HG03135 (cell line): ENCODE measurements around the gene ATP1A3.

ENCODE experiments used
- ATAC-seq: cut with Tn5 transposase; IDR thresholded peaks from one replicate; pipeline ENCODE4 v1.9.1; 2021; ENCODE audit warnings: mild to moderate bottlenecking, moderate library complexity; ENCODE audit not compliant: unreplicated experiment

Gene ATP1A3

DNA sequence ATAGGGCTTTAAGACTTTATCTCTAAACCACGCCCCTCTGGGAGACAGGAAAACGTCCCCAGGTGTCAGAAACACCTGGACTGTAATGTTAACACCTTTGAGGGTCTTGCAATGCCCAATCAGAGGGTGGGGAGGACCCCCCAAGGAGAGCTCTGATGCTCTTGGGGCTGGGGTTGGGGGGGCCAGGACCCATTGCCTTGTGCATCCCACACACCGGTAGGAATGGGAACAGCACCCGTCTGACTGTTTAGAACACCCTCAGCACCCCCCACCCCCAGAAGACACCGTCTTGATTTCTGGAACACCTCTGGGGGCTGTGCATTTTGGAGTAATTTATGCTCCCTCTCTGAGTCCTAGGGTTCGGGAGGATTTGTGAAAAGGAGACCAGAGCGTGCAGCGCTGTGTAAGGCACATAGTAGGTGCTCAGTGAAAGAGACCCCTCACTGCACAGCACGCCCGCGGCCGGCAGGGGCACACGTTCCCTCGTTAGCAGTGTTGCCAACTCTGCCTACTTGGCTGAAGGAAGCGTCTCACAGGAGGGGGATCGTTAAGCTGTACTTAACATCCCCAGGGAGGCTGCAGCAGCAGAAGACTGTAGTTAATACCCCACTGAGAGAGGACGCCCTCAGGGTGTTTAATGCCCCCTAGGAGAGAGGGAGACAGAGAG is 63.0 kb downstream of the ATP1A3 start:
- no peak for ATAC-seq

DNA sequence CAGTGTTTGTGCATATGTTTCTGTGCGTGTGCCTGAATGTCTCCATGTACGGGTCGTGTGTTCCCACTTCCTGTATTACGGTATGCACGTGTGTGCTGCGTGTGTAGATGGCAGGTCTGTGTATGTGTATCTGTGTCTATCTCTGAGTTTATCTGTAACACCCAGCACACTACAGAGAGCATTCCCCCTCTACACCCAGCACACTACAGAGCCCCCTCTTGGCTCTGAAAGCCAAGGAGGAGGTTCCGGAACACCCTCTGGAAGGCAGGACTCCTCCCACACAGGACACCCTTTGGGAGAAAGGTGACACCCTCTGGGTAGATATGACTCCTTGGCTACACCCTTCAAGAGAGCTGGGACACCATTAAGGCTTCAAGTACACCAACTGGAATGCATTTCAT is 63.7 kb downstream of the ATP1A3 start:
- no peak for ATAC-seq

- ATAC-seq = no peak
Measured at GRCh38 chr19:41929536-41930071, 64.4 kb downstream of the ATP1A3 start.

GRCh38 chr19:41928754-41929535 is 65.1 kb downstream of the ATP1A3 start:
- ATAC-seq = no peak

- no peak for ATAC-seq
Measured at GRCh38 chr19:41928221-41928683, 65.8 kb downstream of the ATP1A3 start, which contains the start of gene ERFL. Gene ERFL, minus strand, starts transcription at chr19:41928449. Its CDS starts 15,530 bp downstream, at chr19:41912919.

DNA sequence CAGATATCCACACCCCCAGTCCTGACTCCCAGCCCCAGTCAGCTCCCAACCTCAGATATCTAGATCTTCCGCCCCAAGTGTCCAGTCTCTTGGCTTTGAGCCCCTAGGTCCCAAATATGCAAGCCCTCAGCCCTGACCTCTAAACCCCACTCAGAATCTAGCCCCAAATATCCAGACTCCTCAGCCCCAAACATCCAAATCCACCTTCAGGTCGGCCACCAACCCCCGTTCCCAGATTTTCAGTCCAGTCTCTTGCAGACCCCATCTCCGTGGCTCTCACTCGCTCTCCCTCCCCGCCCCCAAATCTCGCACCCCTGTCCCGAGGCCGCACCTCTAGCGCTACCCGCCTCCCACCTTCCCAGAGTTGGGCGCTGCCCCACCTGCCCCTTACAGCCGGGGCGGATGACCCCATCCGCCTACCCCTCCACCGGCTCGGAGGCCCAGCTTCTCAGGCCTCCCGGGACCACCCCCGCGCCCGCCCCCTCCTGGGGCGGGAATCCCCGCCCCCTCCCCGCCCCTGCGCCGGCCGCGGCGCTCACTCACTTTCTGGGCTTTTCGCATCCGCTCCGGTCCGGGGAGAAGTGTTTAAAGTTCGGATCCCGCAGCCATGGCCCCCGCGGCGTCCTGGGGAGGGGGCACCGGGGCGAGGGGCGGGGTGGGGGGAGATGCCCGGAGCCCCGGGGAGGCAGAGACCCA is 66.4 kb downstream of the ATP1A3 start:
- no peak for ATAC-seq

- ATAC-seq = no peak
Measured at GRCh38 chr19:41926763-41927496, 67.1 kb downstream of the ATP1A3 start.

DNA sequence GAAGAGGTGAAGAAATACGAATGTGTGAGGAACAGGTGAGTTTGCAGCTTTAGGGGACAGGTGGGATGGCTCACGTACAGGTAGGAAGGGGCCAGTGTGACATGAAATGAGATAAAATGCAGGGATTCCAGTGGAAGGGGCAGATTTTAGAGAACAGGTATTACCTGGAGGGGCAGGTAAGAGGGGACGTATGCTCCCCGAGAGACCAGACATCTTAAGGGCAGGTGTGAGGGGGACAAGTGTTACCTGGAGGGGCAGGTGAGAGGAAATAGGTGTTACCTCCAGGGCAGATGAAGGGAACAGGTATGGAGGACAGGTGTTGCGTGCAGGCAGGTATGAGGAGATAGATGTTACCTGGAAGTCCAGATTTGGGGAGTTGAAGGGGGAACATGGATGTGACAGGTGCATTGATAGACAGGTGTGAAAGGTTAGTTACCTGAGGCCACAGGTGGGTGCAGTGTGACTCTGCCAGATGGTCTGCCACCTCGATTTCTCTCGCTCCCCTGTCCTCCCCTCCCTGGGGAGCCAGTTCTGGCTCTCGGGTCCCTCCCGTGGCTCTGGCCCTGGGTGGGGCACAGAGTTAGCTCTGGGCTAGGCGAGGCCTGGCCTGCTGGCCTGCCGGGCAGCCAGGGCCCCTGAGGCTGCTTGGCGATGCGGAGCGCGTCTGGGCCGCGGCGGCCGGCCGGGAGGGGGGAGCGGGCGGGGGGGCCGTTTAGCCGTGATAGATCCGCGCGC is 67.8 kb downstream of the ATP1A3 start:
- no peak for ATAC-seq

DNA sequence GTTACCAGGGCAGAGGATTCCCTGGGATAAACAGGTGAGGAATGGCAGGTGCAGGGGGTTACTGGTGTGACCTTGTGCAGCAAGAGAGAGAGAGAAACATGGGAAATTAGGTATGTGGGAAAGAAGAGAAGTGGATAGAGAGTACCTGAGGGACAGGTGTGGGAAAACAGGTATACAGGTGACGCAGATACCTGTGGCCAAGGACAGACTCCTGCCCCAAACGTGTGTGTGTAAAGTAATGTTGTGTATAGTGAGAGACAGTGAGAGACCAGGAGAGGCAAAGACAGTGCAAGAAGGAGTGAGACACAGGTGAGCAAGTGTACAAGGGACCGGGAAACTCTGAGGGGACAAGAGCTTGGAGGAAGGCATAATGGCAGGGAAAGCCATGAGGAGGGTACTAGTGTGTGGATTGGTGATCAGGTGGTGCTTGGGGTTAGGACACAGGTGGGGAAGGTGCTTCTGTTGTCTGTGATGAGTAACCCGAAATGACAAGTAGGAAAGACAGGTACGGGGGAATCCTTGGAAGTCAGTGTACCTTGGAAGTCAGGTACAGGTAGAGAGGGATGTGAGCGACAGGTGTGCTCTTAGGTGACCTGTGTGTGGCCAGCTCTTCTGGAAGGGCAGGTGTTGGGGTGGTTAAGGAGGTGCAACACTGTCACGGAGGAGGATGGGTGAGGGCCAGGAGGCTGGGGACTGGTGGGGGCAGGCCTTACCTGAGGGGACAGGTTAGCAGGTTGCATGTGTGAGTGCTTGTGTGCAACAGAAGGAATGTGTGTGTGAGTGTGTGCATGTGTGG is 68.6 kb downstream of the ATP1A3 start:
- ATAC-seq = no peak

DNA sequence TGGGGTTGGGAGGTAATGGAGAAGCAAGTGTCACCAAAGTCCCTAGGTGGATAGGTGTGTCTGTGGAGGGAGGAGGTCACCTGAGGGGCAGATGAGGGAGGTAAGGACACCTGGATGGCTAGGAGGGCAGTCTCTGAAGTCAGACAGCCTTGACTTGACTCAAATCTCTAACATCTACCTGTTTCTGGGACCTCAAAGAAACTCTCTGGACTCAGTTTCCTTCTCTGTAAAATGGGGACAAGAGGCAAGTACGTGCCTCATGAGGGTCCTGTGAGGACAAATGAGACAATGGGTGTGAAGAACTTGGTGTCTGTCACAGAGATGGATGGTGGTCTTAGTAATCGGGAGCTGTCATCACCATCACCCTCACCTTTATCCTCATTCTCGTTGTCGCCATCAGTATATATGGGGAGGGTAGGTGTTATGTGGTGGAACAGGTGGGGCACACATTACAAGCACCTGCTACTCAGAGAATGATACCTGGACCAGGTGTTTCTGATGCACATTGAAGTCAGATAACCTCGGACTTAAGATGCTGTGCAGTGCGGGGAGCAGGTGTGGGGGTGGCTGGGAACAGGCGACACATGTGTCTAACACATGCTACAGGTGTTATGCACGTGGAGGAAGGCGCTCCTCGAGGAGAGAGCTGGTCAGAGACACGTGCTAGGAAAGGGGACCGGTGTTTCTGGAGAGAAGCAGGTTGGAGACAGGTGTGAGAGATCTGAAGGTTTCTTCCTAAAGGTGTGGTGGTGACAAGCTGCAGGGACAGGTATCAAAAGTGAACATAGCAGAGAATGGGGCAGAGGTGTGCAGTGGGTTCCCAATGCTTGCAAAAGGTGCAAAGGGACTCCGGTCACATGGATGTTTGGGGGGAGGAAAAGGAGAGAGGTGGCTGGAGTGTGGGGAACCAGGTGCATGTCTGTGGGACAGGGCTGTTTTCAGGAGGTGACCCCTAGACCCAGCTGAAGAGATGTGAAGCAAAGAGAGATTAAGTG is 69.6 kb downstream of the ATP1A3 start:
- no peak for ATAC-seq

DNA sequence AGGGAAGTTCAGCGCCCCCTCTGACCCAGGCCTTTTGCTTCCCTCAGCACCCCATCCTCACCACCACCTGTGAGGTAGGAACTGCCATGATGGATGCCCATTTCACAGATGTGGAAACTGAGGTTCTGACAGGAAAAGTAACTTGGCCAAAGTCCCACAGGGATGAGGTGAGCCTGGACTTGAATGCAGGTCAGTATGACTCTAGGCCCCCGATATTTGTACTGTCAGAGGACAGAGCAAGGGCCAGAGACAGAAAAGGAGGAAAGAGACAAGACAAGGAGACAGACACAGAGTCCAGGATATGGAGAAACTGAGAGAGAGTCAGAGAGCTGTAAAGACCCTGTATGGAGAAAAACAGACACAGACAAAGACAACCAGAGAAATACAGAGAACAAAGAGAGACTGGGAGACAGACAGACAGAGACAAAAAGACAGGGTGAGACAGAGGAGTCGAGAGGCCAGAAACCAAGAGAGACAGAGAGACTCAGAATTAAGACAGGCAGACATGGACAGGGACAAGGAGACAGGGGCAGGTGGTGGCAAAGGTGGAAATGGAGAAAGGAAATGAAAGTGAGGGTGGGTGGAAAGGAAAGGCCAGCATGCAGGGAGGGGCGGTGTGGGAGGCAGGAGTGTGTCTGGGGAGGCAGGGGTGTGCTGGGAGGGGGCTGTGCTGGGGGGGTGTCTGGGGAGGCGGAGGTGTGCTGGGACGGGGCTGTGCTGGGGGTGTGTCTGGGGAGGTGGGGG is 70.8 kb downstream of the ATP1A3 start:
- no peak for ATAC-seq

GRCh38 chr19:41922585-41922984 is 71.4 kb downstream of the ATP1A3 start:
- ATAC-seq = no peak

- ATAC-seq = no peak
Measured at GRCh38 chr19:41921577-41922576, 72.2 kb downstream of the ATP1A3 start.

DNA sequence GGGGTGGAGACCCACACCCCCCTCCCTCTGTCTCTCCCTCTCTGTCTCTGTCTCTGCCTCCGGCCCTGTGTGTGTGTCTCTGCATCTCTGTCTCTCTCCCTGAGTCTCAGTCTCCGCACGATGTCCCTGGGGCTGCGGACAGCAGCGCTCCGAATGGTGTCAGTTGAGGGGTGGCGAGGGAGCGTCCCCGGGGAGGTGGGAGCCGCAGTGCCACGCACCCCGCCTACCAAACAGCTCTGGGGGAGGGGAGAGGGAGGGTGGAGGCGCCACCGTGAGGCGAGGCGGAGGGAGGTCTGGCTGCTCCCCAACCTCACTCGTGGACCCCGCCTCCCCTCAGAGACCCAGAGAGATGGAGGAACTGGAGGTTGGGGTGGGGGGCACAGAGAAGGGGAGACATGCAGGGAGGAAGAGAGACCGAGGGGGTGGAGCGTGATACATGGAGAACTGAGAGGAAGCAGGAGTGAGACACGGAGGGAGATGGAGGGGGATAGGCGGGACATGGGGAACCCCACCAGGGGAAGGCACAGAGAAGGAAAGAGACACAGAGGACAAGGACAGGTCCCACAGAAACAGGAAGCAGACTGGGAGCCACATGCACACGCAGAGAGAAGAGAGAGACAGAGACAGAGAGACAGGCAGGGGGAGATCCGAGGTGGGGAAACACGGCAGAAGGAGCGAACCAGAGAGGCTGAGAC is 73.0 kb downstream of the ATP1A3 start:
- ATAC-seq = no peak

DNA sequence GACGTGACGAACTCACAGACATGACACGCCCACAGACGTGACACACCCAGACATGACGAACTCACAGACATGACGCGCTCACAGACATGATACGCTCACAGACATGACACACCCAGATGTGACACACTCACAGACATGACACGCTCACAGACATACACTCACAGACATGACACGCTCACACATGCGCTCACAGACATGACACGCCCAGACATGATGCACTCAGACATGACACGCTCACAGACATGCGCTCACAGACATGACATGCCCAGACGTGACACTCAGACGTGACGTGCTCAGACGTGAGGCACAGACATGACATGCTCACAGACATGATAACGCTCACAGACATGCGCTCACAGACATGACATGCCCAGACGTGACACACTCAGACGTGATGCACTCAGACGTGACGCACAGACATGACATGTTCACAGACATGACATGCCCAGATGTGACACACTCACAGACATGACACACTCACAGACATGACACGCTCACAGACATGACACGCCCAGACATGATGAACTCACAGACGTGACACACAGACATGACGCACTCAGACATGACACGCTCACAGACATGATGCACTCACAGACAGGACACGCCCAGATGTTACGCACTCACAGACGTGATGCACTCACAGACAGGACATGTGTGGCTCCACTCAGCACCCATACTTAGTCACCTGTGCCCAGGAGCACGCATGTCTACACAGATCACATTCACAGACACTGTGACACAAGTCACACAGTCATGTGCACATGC is 73.9 kb downstream of the ATP1A3 start:
- no peak for ATAC-seq
